Stimulated activated CD8-positive, alpha-beta memory T cell treated with anti-CD3 and anti-CD28 coated beads, Interleukin-12 subunit alpha, Interleukin-12 subunit beta, amount 100 ng/mL, for 24 hours (primary cell): ENCODE measurements around the gene NDUFA8.
A peak's percentile ranks its signal among the peaks of the same experiment; 100 is the strongest.

Experiments
- DNase-seq: peaks from one replicate; pipeline ENCODE4 v3.0.0-alpha.2; 2020; ENCODE audit errors: extremely low read depth

The NDUFA8 gene

DNA sequence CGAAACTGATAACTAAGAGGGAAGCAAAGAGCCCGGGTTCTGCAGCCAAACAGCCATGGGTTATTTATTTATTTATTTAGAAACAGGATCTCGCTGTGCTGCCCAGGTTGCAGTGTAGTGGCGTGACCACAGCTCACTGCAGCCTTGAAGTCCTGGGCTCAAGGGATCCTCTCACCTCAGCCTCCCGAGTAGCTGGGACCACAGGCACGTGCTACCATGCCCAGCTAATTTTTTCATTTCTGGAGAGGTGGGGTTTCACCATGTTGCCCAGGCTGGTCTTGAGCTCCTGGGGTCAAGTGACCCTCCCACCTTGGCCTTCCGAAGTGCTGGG is 24.1 kb downstream of the NDUFA8 start:
- DNase-seq: no peak

DNA sequence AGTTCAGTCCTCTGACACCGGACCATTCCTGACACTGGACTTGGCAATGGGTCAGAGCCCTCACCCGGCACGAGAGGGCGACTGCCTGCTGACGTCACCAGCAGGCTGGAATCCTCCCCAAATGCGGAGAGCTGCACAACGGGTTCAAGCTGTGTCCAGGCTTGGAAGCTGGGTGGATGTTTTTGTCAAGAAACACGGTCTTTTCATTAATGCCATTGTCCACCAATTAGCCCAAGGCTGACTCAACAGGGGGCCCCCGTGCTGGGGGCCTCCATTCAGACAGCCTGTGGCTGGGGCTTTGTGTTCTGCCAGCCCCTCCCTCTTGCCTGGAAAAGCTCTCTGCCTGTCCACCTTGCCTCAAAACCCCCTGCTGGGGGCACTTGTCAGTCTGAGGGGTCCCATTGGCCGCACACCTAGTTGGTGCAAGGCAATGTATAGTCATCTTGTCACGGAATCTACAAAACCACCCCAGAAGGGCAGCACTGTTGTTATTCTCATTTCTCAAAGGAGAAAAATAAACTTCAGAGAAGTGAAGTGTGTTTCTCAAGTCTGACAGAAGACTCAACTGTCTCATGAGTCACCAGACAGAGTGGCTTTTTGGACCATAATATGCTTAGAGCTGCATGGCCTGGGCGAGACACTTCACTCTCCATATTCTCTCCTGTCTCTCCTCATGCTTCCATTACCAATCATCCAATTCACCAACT is 24.6 kb downstream of the NDUFA8 start:
- no peak for DNase-seq

DNA sequence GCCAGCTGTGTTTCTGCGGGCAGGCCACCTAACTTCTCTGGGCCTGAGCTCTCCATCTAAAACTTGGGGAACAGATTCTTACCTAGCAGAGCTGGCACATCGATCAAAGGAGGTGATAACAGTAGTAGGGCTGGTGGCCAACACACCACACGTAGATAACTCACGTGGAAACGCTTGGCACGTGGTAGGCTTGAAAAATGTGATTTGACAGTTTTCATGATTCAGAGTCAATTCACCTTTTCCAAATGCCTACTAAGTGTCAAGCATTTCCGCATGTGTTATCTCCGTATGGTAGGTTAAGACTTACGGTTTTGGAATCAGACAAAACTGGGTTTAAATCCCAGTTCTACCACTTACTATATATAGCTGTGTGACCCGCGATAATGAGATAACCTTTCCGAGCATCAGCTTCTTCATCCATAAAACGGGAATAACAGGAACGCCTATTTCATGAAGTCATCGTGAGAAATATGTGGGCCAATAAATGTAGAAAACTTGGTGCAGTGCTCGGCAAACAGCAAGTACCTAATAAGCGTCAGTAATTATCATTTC is 25.5 kb downstream of the NDUFA8 start:
- no peak for DNase-seq

DNA sequence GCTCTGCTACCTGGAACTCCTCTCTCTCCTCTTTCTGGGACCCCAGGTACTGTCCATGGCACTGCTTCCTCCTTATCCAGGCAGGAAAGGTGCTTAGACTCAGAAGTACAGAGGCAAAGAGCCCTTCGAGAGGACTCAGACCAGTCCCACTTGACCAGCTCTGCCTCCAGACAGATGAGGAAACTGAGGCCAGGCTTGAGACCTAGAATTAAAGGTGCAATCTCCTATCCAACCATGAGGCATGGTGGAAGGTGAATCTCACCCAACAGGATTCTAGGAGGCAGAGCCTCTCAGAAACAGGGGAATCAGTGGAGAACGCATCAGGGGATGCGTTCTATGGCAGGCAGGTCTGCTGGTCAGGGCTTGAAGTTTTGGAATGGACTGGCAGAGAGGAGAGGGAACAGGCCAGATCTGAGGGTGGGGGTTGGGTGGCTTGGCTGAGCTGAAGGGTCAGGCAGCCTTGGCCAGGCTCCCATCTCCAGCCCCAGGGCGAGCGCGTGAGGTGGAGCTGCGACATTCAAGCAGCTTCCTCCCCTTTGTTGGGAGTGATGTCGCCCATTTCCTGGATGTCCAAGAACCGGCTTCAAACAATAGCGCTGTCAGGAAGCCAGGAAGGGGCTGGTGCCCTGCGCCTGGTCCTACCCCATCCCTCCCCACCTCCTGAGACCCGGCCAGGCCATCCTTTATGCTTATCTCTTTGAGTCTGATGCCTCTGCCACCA is 26.2 kb downstream of the NDUFA8 start:
- DNase-seq: no peak

DNA sequence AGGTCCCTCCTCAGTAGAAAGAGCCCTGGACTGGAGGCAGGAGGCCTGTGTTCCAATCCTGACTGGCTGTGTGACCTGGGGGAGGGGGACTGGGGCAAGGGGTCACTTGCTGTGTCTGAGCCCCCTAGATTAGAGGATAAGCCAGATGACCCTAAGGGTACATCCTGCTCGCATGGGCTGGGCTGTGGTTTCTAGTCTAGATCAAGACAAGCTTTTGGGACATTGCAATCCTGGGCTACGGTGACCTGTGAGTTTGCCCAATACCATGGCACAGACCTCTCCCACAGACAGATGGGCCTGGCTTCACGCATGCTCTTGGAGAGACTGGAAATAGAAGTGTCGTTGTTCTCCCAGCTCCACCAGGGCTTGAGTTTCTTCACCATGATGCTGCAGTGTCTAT is 27.0 kb downstream of the NDUFA8 start:
- DNase-seq: no peak

DNA sequence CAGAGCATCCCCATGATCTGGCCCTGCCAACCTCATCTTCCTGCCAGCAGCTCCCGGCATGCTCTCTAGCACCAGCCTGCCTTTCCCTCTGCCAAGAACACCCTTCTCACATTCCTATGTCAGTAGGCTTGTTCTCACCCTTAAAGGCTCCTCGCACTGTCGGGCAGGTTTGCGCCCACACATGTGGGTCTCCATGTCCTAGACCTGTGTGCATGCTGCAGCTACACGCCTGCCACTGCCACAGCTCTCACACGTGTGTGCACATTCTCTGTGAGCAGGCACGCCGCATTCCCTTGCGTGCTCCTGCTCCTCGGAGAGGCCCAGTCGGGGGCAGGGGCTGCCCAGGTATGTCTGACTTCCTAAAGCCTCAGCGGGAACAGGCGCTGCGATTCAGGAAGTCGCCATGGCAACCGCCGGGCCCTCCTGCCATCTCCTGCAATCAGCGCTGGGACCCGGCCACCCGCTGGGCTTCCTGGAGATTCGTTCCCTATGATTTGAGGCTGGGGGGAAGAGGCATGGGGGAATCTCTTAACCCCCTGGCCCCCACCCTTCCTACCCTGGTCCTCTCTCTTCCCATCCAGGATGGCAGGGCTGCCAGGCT is 28.1 kb downstream of the NDUFA8 start:
- no peak for DNase-seq

DNA sequence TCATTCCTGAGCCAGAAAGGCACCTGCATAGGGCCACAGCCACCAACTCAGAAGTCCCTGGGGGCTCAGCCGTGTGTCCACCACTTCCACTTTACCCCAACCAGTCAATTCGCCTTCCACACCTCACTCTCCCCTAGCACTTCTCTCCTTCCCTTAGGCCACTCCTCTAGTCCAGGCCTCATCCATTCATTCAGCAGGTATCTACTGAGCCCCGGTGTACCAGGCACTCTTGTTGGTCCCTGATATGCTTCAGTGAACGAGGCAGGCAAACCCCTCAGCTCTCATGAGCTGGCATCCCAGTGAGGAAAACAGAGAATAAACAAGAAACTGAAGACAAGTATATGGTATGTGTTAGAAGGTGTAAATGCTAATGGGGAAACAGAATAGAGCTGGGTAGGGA is 28.7 kb downstream of the NDUFA8 start:
- no peak for DNase-seq

DNA sequence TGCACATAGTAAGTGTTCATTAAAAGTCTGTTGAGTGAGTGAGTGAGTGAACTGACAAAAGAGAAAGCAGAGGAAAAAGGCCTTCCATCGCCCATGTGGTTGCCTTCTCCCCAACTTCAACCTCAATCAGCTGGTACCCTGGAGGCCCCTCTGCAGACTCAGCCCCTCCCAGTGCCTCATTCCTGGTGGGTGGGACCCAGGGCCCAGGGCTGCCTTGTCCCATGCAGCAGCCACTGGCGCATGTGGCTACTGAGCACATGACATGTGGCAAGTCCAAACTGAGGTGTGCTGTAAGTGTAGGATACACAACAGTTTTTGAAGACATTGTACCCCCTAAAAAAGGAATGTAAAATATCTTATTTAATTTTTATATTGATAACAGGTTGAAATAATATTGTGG is 29.6 kb downstream of the NDUFA8 start:
- DNase-seq: no peak

DNA sequence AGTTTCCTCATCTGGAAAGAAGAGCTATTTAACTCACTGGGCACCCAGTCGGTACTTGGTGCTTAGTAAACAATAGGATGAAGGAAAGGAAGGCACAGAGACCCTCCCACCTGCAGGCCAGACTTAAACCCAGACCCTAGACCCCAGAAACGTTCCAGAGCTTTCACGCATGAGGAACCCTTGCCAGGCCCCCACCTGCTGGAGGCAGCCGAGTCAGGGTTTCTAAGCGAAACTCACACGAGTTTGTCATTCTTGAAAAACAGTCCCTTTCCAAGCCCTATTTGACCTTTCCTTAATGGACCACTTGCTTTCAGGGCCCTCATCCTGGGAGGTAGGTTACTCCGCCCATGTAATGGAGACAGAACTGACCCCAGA is 30.6 kb downstream of the NDUFA8 start:
- no peak for DNase-seq

DNA sequence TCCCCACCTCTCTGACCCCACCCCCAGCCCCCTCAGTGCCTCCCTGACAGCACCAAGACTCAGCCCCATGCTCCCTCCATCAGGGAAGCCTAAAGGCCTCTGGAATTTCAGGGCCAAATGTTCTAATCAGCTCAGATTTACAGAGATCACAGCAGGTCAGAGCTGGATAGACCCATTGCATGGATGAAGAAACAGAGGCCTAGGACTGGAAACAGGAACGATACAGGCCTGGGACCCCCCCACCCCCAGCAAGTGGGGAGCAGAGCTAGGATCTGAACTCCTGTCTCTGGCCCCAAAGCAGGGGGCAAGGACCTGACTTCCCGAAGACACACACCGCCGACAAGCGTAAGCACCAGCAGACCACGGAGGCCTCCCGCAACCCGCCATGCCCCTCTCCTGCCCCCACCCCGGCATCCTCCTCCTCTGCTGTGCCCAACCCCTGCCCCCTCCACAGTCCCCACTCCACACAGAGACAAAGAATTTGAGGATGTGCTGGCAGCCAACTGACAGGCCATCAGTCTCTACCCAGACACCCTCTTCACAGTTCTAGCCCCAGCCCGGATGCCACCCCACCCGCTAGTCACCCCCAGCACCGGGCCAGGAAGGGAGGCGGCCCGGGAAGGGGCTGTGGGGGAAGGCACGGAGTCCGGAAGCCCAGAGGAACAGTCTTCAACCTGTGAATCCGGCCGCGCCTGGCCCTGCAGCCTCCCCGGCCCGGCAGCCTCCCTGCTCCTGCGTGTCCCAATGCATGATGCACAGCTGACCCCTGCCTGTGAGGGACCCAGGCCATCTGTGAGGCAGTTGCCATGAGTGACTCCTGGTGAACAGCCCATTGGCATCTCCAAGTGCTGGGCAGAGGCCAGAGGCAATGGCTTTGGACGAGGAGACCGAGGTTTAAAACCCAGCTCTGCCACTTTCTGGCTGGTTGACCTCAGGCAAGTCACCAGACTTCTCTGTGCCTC is 31.3 kb downstream of the NDUFA8 start:
- DNase-seq: no peak

DNA sequence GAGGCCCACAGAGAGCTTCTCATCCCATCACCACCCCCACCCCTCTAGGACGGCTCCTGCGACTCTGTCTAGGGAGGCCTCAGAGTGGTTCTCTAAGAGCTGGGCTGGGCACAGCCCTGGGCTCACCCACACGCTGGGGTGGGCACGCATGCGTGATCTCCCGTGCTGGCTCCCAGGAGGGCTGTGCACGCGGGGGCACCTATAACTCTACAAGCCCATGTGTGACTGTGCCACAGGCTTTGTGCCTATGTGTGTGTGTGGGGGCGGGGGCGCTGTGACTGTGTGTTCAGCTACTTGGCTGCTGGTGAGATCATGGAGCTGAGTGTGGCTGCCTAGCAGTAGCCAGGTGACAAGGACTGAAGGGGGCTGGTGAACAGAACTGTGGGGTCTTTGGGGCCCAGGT is 32.2 kb downstream of the NDUFA8 start:
- DNase-seq: no peak

DNA sequence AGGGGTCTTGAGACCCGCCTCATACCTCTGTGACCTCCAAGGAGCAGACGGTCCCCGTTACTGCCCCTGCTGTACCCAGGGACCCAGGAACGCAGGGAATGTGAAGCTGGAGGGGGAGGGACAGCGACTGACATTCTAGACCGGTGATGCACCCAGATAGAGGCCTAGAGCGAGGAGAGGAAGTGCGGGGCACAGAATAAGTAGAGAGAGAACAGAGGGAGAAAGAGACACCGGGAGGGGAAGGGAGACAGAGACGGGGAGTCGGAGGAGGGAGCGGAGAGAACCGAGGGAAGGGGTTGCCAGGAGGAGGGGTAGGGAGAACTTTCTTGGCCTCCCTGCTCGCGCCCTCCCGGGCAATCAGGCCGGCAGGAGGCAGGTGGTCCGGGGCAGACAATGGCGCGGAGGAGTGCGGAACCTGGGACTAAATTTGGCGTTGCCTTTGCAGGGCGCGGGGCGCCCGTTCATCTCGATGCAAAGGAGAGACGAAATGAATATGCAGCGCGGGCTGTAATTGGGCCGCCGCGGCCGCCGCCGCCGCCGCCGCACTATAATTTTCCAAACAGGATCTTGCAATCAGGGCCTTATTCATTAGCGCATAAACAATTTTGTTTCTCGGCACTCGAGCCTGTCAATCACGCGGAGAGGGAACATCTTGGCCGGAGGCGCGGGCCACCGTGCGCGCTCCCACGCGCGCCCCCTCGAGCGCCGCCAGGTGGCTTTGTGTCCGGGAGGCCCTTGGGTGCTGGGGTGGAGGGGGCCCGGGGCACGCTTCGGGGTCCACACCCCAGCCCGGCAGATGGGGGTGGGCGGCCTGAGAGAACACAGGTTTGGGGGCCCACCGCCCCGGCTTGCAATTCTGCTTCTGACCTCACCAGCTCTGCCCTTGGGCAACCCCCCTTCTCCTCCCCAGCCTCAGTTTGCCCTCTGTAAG is 33.0 kb downstream of the NDUFA8 start:
- no peak for DNase-seq

DNA sequence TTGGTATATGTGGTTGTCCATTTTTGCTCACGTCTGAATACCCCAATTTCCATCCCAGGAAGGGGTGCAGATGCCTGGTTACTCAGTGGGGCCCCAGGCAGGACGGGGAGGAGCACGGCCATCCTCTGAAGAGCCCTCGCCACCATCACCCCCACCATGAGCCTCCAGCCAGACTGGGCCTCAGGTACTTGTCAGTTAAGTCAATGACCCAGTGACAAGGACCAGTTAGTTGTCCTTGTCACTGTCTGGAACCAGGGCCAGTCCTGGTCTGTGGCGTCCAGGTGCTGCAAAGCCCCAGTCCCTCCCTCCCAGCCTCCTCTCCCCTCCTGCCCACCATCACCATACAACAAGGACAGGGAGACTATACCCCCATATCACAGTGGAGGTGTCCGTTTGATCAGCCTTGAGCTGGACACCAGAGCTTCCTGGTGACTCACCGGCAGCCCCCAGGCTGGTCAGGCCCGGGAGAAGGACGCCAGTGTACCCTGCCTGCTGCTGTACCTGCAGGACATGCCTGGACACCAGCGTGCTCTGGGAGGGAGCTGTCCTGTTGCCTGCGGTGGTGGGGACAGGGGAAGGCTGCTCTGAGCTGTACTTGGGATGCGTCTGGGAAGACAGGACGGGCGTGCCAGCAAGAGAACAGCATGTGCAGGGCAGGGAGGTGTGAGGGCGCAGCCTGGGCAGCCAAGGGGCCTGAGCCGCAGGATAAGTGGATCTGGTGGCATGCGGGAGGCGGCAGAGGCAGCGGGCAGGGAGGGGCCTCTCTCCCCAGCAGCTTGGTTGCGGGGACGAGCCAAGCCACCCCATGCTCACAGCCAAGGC is 33.9 kb downstream of the NDUFA8 start:
- no peak for DNase-seq

DNA sequence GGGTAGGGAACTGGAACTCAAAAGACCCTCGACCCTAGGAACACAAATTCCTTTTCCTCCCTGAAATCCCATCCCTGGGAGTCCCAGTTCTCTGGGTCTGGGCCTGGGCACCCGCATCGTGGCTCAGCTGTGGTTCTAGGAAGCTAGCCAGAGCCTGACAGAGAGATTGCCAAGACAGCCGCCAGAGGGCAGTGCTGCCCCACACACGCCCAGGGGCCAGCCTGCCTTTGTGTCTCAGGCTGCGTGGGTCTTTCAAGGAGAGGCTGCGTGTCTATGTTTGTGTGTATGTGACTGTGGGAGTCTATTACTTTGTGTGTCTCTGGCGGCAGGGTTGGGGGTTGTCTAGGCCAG is 34.4 kb downstream of the NDUFA8 start:
- peak; percentile 10 for DNase-seq

DNA sequence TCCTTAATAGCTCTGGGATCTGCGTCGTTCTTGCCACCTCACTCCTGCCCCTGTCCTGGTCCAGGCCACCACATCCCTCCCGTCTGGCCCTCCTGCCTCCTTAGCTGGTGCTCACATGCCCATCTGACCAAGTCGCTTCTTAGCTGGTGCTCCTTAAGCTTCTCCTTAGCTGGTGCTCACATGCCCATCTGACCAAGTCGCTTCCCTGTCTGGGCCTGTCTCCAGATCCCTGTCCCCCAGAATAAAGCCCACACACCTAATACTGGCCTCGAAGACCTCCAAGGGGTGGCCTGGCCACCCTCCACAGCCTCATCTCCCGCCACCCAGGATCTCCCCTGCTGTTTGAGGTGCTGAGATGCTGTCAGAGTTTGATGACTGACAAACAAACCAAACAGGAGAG is 35.1 kb downstream of the NDUFA8 start:
- DNase-seq: no peak

DNA sequence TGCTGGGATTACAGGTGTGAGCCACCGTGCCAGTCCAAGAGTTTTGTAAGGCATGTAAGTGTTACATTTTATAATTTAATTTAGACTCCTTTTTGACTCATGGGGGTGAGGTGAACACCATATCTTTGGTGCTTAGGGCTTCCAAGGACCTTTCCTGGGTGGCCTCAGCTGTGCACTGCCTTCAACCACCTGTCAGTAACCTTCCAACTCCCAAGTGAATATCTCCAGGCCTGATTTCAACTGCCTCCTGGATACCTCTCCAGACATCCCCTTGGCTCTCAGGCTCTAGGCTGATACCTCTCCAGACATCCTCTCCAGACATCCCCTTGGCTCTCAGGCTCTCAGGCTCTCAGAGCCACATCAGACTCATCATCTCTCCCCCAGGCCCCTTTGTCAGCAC is 35.5 kb downstream of the NDUFA8 start:
- DNase-seq: no peak

DNA sequence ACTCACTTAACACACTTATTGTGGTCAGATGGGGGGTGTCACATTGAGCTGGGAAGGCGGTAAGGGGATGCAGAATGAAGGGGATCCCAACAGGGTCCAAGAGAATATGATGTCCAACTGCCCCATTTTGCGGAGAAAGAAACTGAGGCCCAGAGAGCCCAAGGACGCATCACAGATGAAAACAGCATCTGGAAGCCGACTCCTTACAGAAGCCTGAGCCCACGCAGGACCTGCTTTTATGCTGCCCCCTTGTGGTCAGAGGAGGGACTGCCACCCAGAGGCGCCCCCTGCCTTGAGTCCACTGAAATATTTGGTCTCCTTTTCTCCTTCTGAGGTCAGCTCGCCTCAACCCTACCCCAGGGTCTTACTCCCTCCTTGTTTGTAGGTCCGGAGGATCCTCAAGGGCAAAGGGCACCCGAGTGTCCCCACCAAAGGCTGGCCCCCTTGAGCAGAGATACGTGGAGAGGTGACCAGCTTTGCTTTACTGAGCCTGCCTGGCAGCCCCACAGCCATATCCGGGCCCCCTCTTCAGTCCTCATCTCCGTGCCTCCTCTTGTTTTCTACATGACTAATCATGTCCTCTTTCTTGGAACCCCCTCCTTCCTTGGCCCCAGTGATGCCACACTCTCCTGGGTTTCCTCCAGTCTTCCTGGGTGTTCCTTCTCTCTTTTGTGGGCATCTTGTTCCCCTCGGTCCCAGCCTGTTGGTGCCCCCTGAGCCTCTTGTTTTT is 36.5 kb downstream of the NDUFA8 start:
- DNase-seq: peak; percentile 22

DNA sequence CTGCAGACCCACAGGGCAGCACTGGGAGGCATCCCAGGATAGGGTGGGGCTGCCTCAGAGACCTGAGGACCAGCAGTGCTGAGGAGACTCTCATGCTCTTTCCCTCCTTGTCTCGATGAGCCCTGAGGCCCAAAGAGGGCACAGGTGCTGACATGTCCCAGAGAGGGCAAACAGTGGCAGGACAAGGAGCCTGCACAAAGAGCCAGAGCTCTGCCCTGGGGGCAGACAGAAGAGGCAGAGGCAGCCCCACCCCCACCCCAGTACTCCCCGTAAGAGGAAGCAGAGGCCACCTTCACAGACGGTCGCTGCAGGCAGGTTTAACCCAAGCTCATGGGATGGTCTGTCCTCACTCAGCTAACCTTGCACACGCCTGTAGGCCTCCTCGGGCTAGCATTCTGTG is 37.1 kb downstream of the NDUFA8 start:
- DNase-seq: no peak

DNA sequence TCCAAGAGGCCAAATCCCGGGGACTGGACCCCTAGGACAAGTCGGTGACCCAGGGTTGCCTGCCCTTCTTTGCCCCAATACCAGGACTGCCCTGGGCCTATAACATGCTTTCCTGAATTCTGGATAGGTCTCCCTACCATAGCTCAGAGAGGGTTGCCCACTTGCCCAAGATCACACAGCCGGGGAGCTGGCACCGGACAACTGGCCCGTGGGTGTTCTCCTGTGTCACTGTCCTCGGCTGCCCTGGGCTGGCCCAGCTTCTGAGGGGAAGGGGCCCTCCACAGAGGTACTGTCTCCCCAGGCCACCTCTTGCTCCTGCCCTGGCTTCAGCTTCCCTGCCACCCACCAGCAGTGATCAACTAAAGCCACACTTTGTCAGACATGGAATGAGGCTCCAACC is 37.6 kb downstream of the NDUFA8 start:
- no peak for DNase-seq
